ENCODE data around the gene SLCO2B1. TPM values are rescaled to one million over a fixed set of nuclear protein-coding genes. Genes with fewer than 3 reads are reported as not detected.

The SLCO2B1 gene
- total RNA-seq, 1 experiment from 2014 or later: not detected

DNA sequence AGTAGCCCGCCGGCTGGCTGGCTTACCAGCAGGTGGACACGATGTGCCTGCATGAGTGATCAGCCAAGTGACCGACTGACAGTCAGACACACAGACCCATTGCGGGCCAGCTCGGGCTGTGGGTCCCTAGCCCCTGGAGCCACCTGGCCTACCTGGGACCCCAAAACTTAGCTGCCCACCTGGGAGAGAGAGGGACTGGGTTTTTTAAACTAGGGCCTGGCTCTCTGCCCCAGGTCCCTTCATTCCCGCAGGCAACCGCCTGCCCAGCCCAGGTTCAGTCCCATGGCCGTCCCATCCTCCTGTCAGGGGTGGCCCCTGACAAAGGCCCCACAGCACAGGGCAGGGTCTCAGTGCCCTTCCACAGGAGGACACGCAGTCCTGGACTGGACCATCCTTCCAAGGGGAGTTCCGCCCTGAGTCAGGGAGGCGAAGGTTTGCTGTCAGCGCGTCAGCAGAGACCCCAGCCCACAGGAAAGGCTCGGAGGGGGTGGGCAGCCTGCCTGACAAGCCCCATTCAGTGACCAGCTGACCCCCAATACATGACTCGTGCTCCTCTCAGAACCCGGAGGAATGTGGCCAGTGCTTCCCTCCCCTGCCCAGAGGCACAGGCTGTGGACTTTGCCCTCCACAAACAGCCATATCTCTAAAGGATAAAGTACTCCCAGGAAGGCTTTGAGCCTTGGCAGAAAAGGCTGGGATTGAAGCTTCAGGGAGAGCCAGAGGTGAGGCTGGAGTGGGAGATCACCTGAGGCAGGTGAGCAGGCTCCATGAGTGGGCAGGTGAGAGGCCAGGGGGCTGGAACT, 8.4 kb downstream of the SLCO2B1 start:
- no peak overlapping the region for H2BK120ac ChIP-seq (ENCODE audit: low read depth, low read length, poor library complexity, severe bottlenecking)
- H3K27ac ChIP-seq (ENCODE audit: insufficient read length, low read depth, low read length): no peak overlapping the region
- H3K14ac ChIP-seq (ENCODE audit: insufficient read depth, low read length): no peak overlapping the region
- no CpG with 5 or more reads among the region's 17 CpGs for WGBS (ENCODE audit: extremely low coverage, insufficient read length, low lambda C conversion rate)
- H4K91ac ChIP-seq (ENCODE audit: insufficient read length, low read depth, low read length): no peak overlapping the region
- no peak overlapping the region for H3K23ac ChIP-seq (ENCODE audit: insufficient read length, low read depth, low read length)
- Mint-ChIP-seq H3K9me3 (peaks cover 0 to 11% of the 10 kb centered on the region in 2 experiments; a peak in 3 of 5 replicates), H3K4me3 (no peak overlapping the region), H3K36me3 (ENCODE audit: insufficient read depth in 1 of 3, low read depth in 3 of 3) (peaks cover 0 to 4% (median 2%) of the 10 kb centered on the region in 3 experiments; a peak in 2 of 7 replicates), H3K27me3 (ENCODE audit: low read depth) (peaks cover 4% of the 10 kb centered on the region), H3K4me1 (peaks cover 8 to 14% of the 10 kb centered on the region in 2 experiments; a peak in 3 of 4 replicates), H3K27ac (no peak overlapping the region; a peak in 1 of 7 replicates)
- no peaks in the 10 kb centered on the region for H3K79me2 ChIP-seq (ENCODE audit: insufficient read depth, low read length)
- no peak overlapping the region for H2BK12ac ChIP-seq (ENCODE audit: insufficient read length, low read depth, low read length)
- no peak overlapping the region for H3K4me2 ChIP-seq (ENCODE audit: insufficient read depth, insufficient read length, low read length)
- DNase-seq: no peak
- no peak overlapping the region for H2BK15ac ChIP-seq (ENCODE audit: low read depth, low read length)
- no peak overlapping the region for H3T11ph ChIP-seq (ENCODE audit: low read length)
- no peak overlapping the region for H2BK5ac ChIP-seq (ENCODE audit: insufficient read length, low read length)
- no peaks in the 10 kb centered on the region for H3K4me1 ChIP-seq (ENCODE audit: insufficient read depth, low read length)
- no peak overlapping the region for H4K5ac ChIP-seq (ENCODE audit: insufficient read length, low read depth, low read length)
- no peak overlapping the region for H3K4ac ChIP-seq (ENCODE audit: low read depth, low read length)
- no peaks in the 10 kb centered on the region for H3K79me1 ChIP-seq (ENCODE audit: insufficient read depth, low read depth, low read length, poor library complexity, severe bottlenecking)
- no peak overlapping the region for H2AK5ac ChIP-seq (ENCODE audit: insufficient read length, low read length)
- H4K8ac ChIP-seq (replicated peaks; ENCODE audit: insufficient read length, low read depth, low read length): no peak overlapping the region
- no peak overlapping the region for H3K9ac ChIP-seq (ENCODE audit: extremely low read depth, insufficient read length, low read length)
- H3K27me3 ChIP-seq (ENCODE audit: insufficient read depth, low read length): no peaks in the 10 kb centered on the region
- H2AFZ ChIP-seq (ENCODE audit: low read length): no peak overlapping the region
- H3K18ac ChIP-seq (ENCODE audit: insufficient read length, low read depth, low read length): no peak overlapping the region
- H4K20me1 ChIP-seq (ENCODE audit: control insufficient read depth, insufficient read depth, insufficient read length): no peaks in the 10 kb centered on the region
- TF ChIP-seq, protein P1, sequence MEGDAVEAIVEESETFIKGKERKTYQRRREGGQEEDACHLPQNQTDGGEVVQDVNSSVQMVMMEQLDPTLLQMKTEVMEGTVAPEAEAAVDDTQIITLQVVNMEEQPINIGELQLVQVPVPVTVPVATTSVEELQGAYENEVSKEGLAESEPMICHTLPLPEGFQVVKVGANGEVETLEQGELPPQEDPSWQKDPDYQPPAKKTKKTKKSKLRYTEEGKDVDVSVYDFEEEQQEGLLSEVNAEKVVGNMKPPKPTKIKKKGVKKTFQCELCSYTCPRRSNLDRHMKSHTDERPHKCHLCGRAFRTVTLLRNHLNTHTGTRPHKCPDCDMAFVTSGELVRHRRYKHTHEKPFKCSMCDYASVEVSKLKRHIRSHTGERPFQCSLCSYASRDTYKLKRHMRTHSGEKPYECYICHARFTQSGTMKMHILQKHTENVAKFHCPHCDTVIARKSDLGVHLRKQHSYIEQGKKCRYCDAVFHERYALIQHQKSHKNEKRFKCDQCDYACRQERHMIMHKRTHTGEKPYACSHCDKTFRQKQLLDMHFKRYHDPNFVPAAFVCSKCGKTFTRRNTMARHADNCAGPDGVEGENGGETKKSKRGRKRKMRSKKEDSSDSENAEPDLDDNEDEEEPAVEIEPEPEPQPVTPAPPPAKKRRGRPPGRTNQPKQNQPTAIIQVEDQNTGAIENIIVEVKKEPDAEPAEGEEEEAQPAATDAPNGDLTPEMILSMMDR (conservative IDR thresholded peaks at IDR 0.05): peak; percentile 23; the same call in 1 of the 3 replicates
- H3K23me2 ChIP-seq (ENCODE audit: insufficient read length, low read depth, low read length, poor library complexity, severe bottlenecking): no peaks in the 10 kb centered on the region
- H2BK20ac ChIP-seq (ENCODE audit: low read depth, low read length, poor library complexity, severe bottlenecking): no peak overlapping the region
- H3K9me3 ChIP-seq (ENCODE audit: control insufficient read depth, low read depth, low read length): peaks cover 5% of the 10 kb centered on the region
- no peak overlapping the region for H3K56ac ChIP-seq (ENCODE audit: insufficient read length, low read depth, low read length)

Data from H9 (cell line).